SKM-1 (cell line): ENCODE data around the gene SIPA1.

ENCODE experiments used
- DNase-seq: peaks from one replicate; lab custom pipeline; 2025; ENCODE audit not compliant: unreplicated experiment; lab: John Stamatoyannopoulos, UW

SIPA1 gene

GRCh38 chr11:65642014-65642671 lies 4.2 kb downstream of the SIPA1 start:
- DNase-seq, result no peak

DNA sequence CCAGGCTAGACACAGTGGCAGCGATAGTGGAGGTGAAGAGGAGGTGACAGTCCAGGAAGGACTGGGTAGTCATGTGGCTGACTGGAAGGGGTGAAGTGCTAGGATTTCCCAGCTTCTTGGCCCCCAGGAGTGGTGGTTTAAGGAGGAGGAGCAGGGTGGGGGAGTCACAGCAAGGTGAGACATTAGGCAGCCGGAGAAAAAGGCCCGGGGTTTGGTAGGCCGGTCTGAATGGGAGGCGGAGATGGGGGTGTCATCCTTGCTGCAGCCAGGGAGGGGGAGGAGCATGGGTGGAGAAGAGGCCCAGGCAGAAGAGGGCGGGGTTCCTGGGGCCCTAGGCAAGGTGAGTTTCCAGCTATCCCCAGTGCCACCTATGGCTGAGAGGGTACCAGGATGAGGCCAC lies 6.1 kb downstream of the SIPA1 start:
- DNase-seq, result no peak

DNA sequence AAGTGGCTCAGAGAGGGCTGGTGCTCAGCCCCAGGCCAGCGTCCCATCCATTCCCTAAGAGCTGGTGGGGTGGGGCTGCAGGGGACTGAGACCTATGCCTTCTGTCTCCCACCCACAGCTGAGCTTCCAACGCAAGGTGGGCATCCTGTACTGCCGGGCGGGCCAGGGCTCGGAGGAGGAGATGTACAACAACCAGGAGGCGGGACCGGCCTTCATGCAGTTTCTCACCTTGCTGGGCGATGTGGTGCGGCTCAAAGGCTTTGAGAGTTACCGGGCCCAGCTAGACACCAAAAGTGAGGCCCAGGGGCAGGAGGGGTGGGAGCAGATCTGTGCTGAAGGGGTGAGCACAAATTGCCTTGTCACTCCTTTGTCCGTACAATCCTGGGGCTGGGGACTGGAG lies 6.9 kb downstream of the SIPA1 start:
- no peak for DNase-seq

GRCh38 chr11:65645710-65646109 lies 7.8 kb downstream of the SIPA1 start:
- DNase-seq, result no peak

DNA sequence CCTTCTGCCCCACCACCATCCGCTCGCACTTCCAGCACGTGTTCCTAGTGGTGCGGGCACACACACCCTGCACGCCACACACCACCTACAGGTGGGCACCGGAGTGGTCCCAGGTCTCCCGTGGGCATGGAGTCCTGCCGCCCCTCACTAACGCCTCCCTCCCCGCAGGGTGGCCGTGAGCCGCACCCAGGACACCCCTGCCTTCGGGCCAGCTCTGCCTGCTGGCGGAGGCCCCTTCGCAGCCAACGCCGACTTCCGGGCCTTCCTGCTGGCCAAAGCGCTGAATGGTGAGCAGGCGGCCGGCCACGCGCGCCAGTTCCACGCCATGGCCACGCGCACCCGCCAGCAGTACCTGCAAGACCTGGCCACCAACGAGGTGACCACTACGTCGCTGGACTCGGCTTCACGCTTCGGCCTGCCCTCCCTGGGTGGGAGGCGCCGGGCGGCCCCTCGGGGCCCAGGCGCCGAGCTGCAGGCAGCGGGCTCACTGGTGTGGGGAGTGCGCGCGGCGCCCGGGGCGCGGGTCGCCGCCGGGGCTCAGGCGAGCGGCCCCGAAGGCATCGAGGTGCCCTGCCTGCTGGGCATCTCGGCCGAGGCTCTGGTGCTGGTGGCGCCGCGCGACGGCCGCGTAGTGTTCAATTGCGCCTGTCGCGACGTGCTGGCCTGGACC lies 8.5 kb downstream of the SIPA1 start:
- DNase-seq, result no peak

DNA sequence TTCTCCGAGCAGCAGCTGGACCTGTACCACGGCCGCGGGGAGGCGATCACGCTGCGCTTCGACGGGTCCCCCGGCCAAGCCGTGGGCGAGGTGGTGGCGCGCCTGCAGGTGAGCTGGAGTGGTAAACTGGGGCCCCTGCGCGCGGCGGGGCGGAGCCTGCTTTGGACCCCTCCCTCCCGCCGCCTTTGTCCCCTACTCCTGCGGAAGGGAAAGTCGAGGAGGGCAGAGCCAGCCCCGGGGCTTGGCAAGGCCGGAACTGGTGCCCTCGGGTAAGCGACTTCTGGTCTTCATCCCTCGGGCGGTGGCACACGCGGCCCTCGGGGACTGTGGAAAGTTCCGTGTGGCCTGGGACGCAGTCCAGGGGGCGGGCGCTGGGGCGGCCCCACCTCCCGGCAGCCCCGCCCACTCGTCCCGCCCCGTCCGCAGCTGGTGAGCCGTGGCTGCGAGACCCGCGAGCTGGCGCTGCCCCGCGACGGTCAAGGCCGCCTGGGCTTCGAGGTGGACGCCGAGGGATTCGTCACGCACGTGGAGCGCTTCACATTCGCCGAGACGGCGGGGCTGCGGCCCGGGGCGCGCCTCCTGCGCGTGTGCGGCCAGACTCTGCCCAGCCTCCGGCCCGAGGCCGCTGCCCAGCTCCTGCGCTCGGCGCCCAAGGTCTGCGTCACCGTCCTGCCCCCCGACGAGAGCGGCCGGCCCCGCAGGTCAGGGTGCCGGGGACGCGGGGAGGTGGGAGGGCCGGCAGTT lies 9.2 kb downstream of the SIPA1 start:
- no peak for DNase-seq

DNA sequence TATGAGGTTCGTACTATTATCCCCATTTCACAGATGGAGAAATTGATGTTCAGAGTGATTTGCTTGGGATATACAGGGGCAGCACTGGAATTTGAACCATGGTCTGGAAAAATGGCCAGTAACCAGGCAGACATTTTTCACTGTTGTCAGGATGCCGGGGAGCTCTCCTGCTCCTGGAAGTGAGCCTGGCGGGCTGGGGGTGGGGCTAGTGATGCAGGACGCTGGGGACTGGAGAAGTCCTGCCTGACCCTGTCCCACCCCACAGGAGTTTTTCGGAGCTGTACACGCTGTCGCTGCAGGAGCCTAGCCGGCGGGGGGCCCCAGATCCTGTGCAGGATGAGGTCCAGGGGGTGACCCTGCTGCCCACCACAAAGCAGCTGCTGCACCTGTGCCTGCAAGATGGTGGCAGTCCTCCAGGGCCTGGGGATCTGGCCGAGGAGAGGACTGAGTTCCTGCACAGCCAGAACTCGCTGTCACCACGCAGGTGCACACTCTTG lies 11.1 kb downstream of the SIPA1 start:
- no peak for DNase-seq

- DNase-seq, result no peak
Observed at GRCh38 chr11:65649656-65650546, 12.0 kb downstream of the SIPA1 start.

DNA sequence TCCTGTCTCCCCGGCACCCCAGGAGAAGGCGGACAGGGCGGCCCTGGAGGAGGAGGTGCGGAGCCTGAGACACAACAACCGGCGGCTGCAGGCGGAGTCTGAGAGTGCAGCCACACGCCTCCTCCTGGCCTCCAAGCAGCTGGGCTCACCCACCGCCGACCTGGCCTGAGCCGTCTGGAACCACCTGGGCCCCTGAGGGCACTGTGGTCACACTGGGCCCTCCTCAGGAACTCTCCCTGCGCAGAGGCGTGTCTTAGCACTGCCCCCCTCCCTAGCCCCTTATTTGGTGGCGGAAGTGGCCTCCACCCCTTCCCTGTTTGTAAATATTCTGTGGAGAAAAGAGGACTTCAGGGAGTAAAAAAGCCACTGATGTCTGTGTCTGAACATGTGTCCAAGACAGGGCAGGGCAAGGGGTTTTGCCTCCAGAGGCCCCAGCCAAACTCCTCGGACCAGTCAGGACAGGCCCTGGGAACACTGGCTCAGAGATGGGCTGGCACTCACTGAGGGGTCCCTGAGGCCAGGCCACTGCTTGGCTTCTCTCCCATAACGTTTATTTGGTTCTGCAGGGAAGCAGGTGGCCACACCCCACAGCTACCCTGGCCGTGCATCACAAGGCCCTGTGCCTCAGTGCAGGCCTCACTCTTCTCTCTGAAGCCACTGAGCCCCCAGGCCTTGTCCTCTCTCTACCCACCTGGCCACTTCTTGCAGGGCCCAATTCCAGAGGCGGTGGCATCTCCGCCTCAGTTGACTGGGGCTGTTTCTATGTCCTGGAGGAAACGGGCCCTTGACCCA lies 12.8 kb downstream of the SIPA1 start:
- no peak for DNase-seq

DNA sequence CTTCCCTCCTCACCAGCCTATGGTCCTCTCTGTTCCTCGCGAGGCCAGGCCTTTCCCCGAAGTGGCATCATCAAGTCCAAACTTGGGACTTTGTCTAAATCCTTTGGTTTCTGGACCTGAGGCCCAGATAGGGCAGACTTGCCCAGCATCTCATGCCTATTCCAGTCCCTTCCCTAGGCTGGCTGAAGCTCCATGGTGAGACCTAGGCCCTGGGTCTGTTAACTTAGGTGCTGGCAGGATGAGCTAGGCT lies 13.4 kb downstream of the SIPA1 start:
- DNase-seq, result no peak

GRCh38 chr11:65651589-65652510 lies 13.9 kb downstream of the SIPA1 start:
- no peak for DNase-seq

- peak; percentile 83 for DNase-seq
Observed at GRCh38 chr11:65652511-65653228, 14.8 kb downstream of the SIPA1 start.

DNA sequence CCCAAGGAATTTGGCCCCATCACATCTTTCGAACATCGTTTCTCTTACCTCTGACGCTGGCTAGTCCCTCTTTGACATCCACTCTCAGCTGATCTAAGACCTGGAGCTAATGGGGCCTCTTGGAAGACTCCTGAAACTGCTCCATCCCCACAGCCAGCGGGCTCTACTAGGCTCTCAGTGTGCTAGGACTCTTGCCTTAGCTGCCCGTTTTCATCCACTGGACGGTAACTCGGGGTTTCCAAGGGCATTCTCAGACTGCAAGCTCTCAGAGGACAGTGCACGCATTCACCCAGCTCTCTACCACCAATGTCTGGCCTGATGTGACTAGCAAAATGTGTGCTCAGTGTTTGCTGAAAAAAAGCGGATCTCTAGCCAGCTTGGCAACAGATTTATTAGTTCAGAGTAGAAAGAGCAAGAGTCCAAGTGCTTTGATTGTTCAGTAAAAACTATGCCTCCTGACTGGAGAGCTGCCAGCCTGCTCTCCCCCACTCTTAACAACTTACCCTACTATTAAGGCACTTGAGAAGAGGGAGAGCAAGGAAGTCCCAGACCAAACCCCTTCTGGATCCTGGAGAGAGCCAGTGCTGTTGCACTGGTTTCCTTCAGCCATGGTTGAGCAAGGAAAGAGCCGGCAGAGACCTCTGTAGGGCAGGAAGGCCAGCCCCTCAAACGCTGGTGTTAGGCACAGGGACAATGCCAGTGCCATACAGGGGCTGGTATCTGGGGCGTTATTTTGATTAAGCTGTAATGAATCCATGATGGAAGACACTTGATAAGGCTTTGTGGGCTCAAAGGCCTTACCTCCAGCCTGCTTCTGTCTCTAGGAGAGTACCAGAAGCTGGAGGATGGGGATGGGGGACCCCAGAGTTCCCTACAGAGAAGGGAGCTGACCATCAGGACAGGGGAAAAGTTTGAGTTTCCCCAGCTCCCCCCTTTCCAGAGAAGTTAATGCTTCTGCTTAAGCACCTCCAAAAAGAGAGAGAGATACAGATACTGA lies 15.6 kb downstream of the SIPA1 start:
- DNase-seq, result no peak

- no peak for DNase-seq
Observed at GRCh38 chr11:65654375-65655349, 16.8 kb downstream of the SIPA1 start.

DNA sequence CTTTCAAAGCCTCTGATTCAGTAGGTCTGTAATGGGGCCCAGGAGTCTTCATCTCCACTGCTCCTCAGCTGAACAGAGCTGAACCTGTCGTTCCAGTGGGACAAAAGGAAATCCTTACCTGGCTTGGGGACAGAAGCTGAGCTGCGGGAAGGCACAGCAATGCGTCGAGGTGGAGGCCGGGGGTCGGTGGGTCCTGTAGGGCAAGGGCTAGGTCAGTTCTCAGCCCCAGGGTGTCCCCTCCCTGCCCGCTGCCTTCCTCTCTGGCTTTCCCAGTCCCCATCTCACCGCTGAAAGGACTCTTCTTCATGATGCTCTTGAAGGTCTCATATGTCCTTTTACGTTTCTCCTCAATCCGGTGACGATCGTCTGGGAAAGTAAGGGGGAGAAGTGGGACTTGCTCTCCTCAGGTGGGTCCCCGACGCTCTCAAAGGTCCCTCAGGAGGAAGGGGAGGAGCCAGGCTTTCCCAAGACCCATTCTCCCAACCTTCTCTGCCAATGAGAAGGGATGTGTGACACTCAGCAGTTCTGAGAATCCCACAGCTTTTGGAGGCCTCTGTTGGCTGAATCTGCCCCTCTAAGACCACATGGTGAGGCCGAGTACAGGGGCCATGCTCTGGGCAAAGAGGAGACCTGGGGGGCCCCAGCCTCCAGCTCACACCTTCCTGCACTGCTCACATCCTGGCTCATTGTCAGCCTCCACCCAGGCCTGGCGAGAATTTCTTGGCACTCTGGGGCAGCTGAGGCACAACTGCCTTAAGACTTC lies 17.9 kb downstream of the SIPA1 start:
- no peak for DNase-seq

- no peak for DNase-seq
Observed at GRCh38 chr11:65657426-65657825, 19.5 kb downstream of the SIPA1 start.
